Activated T-helper 2 cell treated with anti-CD3 and anti-CD28 coated beads, Interferon-gamma antibody, Interleukin-2, Interleukin-4, amounts not matched to agents 10 μg/mL and 5 μg/mL and 100 μg/mL, durations not matched to agents 14 hours and 24 hours and 36 hours (primary cell): ENCODE data around the gene RAB3IP. TPM values are rescaled to one million over a fixed set of nuclear protein-coding genes. Genes with fewer than 3 reads are reported as not detected.
"Not testable (repeated sequence)": the region's sequence is repeated elsewhere in the genome, so short reads cannot be mapped to it uniquely, and the experiment has no call there.

Experiments
- DNase-seq: peaks from one replicate; pipeline ENCODE4 v3.0.0; 2021; ENCODE audit warnings: low spot score
- H3K27ac Mint-ChIP-seq: one replicate; pipeline ENCODE4 v1.8.0; 2021; ENCODE audit warnings: mixed read lengths
- H3K27me3 Mint-ChIP-seq: one replicate; pipeline ENCODE4 v1.8.0; 2021; ENCODE audit warnings: low read depth, mixed read lengths
- H3K36me3 Mint-ChIP-seq: one replicate; pipeline ENCODE4 v1.8.0; 2021; ENCODE audit warnings: low read depth, mixed read lengths
- H3K4me1 Mint-ChIP-seq: one replicate; pipeline ENCODE4 v1.8.0; 2021; ENCODE audit warnings: low read depth, mixed read lengths
- H3K4me3 Mint-ChIP-seq: one replicate; pipeline ENCODE4 v1.8.0; 2021; ENCODE audit warnings: low read depth, mild to moderate bottlenecking, moderate library complexity, mixed read lengths
- H3K9me3 Mint-ChIP-seq: one replicate; pipeline ENCODE4 v1.8.0; 2021; ENCODE audit warnings: mixed read lengths
- intact Hi-C: fragments of 100-400 bp; cut with micrococcal nuclease; formaldehyde crosslinking; loops from one replicate; pipeline ENCODE4 v1.15.1; 2023
- total RNA-seq: library from RNA; stranded (reverse); gene quantifications from 2 replicates; pipeline ENCODE4 v1.2.3, GENCODE V29; 2022

RAB3IP gene
- total RNA-seq, 1 donor from 2014 or later = 37.7 TPM

- DNase-seq = no peak
- Mint-ChIP-seq H3K36me3 (no peaks in the 10 kb centered on the region), H3K4me1 (no peaks in the 10 kb centered on the region), H3K27ac (no peak overlapping the region), H3K4me3 (no peak overlapping the region), H3K27me3 (peaks cover 2% of the 10 kb centered on the region), H3K9me3 (no peaks in the 10 kb centered on the region)
- intact Hi-C loops = no loop called here
Observed at GRCh38 chr12:69846976-69847375, 108.3 kb downstream of the RAB3IP start.

GRCh38 chr12:69851976-69852375, 113.3 kb downstream of the RAB3IP start:
- no peaks in the 10 kb centered on the region for H3K27me3 Mint-ChIP-seq
- DNase-seq = no peak
- no peaks in the 10 kb centered on the region for H3K9me3 Mint-ChIP-seq
- intact Hi-C loops = no loop called here
- no peak overlapping the region for H3K4me3 Mint-ChIP-seq
- H3K27ac Mint-ChIP-seq = no peak overlapping the region
- no peaks in the 10 kb centered on the region for H3K4me1 Mint-ChIP-seq
- no peaks in the 10 kb centered on the region for H3K36me3 Mint-ChIP-seq

- intact Hi-C loops, H3K27ac Mint-ChIP-seq, H3K4me3 Mint-ChIP-seq, H3K9me3 Mint-ChIP-seq, H3K27me3 Mint-ChIP-seq, DNase-seq, H3K36me3 Mint-ChIP-seq, H3K4me1 Mint-ChIP-seq: not testable (repeated sequence)
Observed at GRCh38 chr12:69853176-69853961, 114.7 kb downstream of the RAB3IP start.

DNA sequence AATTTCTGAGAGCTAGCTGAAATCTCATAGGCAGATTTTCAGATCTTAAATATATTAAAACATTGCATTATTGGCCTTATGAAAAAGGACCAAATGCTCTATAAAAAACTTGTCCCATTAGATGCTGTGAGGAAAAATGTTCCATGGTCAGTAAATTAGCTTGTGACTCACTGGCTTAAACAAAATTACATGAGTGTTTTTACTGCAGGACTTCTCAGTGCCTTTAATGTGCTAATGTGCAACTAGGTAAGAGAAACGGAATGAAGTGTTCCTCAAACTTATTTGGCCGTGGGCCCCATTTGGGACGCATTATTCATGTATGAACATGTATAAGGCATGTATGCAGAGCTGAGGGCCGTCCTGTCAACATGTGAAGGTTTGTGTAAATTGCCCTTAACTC, 128.0 kb downstream of the RAB3IP start:
- Mint-ChIP-seq H3K9me3 (no peaks in the 10 kb centered on the region), H3K36me3 (no peaks in the 10 kb centered on the region), H3K4me3 (no peak overlapping the region), H3K4me1 (no peaks in the 10 kb centered on the region), H3K27me3 (peaks cover 7% of the 10 kb centered on the region), H3K27ac (no peak overlapping the region)
- intact Hi-C loops = no loop called here
- DNase-seq = no peak

DNA sequence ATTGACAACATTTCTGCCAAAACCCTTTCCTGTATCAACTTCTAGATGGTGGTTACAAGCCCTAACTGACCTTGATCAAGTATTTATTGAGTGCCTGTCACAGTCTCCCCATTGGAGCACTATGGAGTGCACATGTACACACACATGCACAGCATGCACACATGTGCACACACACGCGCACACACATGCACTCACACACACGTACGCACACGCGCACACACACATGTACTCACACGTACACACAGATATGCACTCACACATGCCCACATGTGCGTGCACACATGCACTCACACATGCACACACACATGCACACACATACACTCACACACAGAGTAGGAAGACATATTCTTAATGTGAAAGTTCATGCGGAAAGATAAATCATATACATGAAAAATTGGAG, 130.0 kb downstream of the RAB3IP start:
- peaks cover 9% of the 10 kb centered on the region for H3K27me3 Mint-ChIP-seq
- no peak overlapping the region for H3K27ac Mint-ChIP-seq
- H3K4me3 Mint-ChIP-seq = no peak overlapping the region
- intact Hi-C loops = no loop called here
- no peaks in the 10 kb centered on the region for H3K36me3 Mint-ChIP-seq
- no peak for DNase-seq
- H3K4me1 Mint-ChIP-seq = no peaks in the 10 kb centered on the region
- no peaks in the 10 kb centered on the region for H3K9me3 Mint-ChIP-seq

- H3K27me3 Mint-ChIP-seq = peaks cover 12% of the 10 kb centered on the region
- intact Hi-C loops = no loop called here
- H3K9me3 Mint-ChIP-seq = no peaks in the 10 kb centered on the region
- H3K36me3 Mint-ChIP-seq = no peaks in the 10 kb centered on the region
- no peak overlapping the region for H3K4me3 Mint-ChIP-seq
- no peak for DNase-seq
- no peaks in the 10 kb centered on the region for H3K4me1 Mint-ChIP-seq
- H3K27ac Mint-ChIP-seq = no peak overlapping the region
Observed at GRCh38 chr12:69872804-69873203, 134.1 kb downstream of the RAB3IP start.

Other genes starting within 250 kb of the RAB3IP start
- 409 and 416 TPM in 2 replicates for gene CCT2, start 153.4 kb upstream of the RAB3IP start, total RNA-seq
- not detected in 2 replicates for gene LRRC10, start 128.0 kb upstream of the RAB3IP start, total RNA-seq
- gene BEST3, start 39.6 kb upstream of the RAB3IP start, total RNA-seq = not detected in 2 replicates
- gene MYRFL, start 86.4 kb downstream of the RAB3IP start, total RNA-seq = not detected in 2 replicates